GM18508 (cell line): ENCODE data around the gene ATXN1.
"Not testable (repeated sequence)": the region's sequence is repeated elsewhere in the genome, so short reads cannot be mapped to it uniquely, and the experiment has no call there.

Experiments
- ATAC-seq: cut with Tn5 transposase; IDR thresholded peaks from one replicate; pipeline ENCODE4 v1.9.1; 2021; ENCODE audit warnings: moderate number of reproducible peaks; ENCODE audit not compliant: insufficient read depth, unreplicated experiment

The ATXN1 gene

GRCh38 chr6:16630026-16630643 is 131.1 kb downstream of the ATXN1 start:
- no peak for ATAC-seq

- ATAC-seq: not testable (repeated sequence)
These were observed 132.7 kb downstream of the ATXN1 start for GRCh38 chr6:16628580-16628979.

GRCh38 chr6:16626650-16627049 is 134.6 kb downstream of the ATXN1 start:
- ATAC-seq: no peak

GRCh38 chr6:16625291-16626265 is 135.7 kb downstream of the ATXN1 start:
- no peak for ATAC-seq

GRCh38 chr6:16624636-16625290 is 136.5 kb downstream of the ATXN1 start:
- ATAC-seq: no peak

- ATAC-seq: no peak
These were observed 137.5 kb downstream of the ATXN1 start for GRCh38 chr6:16623731-16624130.

- no peak for ATAC-seq
These were observed 138.1 kb downstream of the ATXN1 start for GRCh38 chr6:16623029-16623653.

- no peak for ATAC-seq
These were observed 139.1 kb downstream of the ATXN1 start for GRCh38 chr6:16622193-16622592.

GRCh38 chr6:16621002-16621401 is 140.3 kb downstream of the ATXN1 start:
- ATAC-seq: no peak

- no peak for ATAC-seq
These were observed 141.5 kb downstream of the ATXN1 start for GRCh38 chr6:16619777-16620176.

GRCh38 chr6:16618962-16619361 is 142.3 kb downstream of the ATXN1 start:
- no peak for ATAC-seq

- not testable (repeated sequence) for ATAC-seq
These were observed 146.0 kb downstream of the ATXN1 start for GRCh38 chr6:16615215-16615614.

- not testable (repeated sequence) for ATAC-seq
These were observed 147.1 kb downstream of the ATXN1 start for GRCh38 chr6:16614143-16614542.

GRCh38 chr6:16613504-16613903 is 147.8 kb downstream of the ATXN1 start:
- not testable (repeated sequence) for ATAC-seq

- no peak for ATAC-seq
These were observed 152.8 kb downstream of the ATXN1 start for GRCh38 chr6:16608444-16608843.

GRCh38 chr6:16602035-16602434 is 159.2 kb downstream of the ATXN1 start:
- ATAC-seq: no peak

GRCh38 chr6:16600701-16601100 is 160.6 kb downstream of the ATXN1 start:
- ATAC-seq: no peak

- ATAC-seq: no peak
These were observed 161.2 kb downstream of the ATXN1 start for GRCh38 chr6:16600026-16600425.

GRCh38 chr6:16596616-16597331 is 164.5 kb downstream of the ATXN1 start:
- no peak for ATAC-seq
